GM18505 (cell line): ENCODE results near the gene DLX6.

ENCODE experiments used
- ATAC-seq: cut with Tn5 transposase; IDR thresholded peaks from one replicate; pipeline ENCODE4 v1.9.1; 2021; ENCODE audit not compliant: unreplicated experiment
- POLR2A ChIP-seq: IDR thresholded peaks from 4 replicates; pipeline ENCODE4 v1.6.1; 2011; ENCODE audit warnings: borderline replicate concordance; ENCODE audit not compliant: insufficient read depth, insufficient read length; ENCODE audit errors: extremely low read depth

DLX6 gene

DNA sequence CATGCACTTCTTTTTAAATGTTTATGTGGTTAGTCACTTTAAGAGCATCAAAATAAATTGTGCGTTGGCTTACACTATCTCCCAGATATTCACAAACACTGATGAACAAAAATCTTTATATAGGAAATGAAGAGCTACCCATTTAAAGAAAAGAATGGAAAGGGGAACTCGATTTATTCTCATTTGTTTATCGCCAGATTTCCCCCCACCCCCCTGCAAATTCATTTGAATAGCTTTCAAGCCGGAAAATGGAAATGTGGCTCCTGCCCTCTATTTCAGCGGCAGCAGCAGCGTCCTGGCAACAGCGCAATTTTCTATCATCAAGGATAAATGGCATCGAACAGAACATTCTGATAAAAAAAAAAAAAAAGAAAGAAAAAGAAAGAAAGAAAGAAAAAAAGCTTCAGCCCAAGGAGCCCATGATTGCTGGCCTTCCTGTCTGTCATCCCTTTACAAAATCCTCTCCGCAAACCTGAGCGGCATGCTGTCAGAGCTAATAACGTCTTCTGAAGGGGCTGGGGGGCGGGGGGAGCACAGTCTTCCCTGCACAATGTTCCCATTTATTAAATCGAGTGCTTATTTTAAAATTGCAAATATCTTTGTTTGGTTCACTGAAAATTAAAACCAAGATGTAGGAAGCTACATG lies 13.7 kb upstream of the DLX6 start:
- TF ChIP-seq POLR2A: no peak
- ATAC-seq: no peak

- no peak for ATAC-seq
- TF ChIP-seq POLR2A: no peak
Observed at GRCh38 chr7:96992192-96993005, 13.0 kb upstream of the DLX6 start.

DNA sequence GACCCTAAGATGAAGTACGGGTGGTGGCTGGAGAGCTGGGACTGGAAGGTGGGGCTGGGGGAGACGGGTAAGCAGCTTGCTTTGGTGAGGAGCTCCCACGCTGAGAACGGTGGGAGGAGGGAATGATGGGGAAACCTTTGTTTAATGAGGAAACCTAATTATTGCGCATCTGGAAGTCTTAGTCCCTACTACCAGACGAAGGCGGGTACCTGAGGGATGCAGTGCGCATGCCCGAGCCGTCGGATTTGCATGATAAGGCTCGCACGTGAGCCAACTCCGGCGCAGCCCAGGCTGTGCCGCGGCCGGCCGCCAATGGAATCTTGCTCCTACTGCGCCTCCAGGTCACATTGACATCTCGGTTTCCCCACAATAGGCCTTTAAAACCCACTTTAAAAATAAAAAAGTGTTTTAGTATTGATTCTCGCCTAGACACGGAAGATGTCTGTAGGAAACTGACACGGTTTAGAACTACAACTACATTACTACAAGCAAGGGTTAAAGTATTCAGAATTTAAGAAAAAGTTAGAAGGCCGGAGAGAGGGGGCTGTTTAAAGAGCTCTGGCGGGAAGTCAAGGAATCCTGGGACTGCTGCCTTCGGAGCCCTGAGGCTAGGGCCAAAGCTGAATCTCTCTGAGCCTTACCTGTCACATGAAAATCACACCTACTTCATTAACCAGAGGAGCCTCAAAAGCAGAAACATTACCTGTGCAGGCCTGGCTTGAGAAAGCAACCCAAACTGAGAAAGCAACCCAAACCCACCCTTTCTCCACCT lies 12.1 kb upstream of the DLX6 start:
- no peak for ATAC-seq
- no peak for TF ChIP-seq POLR2A

DNA sequence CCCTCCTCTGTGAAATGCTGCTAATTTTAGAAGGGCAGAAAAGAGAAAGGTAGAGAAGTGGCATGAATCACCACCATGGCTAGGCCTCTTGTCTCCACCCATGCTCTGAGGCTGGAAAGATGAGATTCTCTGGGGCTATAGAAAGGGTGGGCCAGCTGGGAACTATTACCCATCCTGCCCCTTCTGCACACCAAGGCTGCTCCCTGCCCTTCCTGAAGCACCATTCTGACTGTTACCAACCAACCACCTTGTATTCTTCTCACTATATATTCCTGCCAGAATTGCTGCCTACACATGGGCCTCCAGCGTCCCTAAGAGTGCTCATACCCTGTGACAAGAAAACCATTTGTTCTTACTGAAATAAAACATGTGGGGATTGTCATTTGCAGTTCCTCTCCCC lies 11.4 kb upstream of the DLX6 start:
- ATAC-seq: no peak
- TF ChIP-seq POLR2A: no peak

- no peak for ATAC-seq
- no peak for TF ChIP-seq POLR2A
Observed at GRCh38 chr7:96995406-96996110, 9.8 kb upstream of the DLX6 start.

DNA sequence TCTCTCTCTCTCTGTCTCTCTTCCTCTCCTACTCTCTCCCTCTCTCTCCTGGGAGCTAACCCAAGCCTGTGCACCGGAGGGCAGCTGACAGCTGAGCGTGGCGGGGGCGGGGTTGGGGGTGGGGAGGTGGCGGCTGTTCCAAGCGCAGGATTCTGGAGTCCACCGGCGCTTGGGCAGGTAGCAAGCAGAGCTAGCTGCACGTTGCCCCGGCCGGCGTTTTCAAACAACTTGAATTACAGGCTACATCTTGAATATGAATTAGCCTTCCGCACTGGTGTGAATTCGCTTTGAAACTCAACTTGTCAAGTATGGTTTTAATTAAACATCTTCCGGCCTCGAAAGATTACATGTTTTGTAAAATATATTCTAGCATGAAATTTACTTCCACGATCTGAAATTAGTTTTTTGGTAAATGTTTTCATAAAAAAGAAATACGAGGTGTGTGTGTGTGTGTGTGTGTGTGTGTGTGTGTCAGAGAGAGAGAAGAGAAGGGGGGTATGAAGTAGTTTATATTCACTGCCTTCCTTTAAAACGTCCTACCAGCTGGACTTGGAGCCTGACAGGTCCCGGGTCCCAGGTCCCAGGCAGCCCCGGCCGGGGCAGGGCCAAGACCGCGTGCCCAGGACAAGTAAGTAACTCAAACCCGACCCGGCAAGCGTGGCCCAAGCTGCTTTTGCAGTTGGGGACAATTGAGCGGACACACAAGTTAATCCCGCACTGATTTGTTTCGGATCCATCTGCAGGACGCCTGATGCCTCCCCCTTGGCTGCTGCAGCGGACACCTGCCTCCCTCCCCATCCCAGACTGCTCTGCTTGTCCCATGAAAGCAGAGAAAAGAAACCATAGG lies 9.0 kb upstream of the DLX6 start:
- ATAC-seq: no peak
- TF ChIP-seq POLR2A: no peak

DNA sequence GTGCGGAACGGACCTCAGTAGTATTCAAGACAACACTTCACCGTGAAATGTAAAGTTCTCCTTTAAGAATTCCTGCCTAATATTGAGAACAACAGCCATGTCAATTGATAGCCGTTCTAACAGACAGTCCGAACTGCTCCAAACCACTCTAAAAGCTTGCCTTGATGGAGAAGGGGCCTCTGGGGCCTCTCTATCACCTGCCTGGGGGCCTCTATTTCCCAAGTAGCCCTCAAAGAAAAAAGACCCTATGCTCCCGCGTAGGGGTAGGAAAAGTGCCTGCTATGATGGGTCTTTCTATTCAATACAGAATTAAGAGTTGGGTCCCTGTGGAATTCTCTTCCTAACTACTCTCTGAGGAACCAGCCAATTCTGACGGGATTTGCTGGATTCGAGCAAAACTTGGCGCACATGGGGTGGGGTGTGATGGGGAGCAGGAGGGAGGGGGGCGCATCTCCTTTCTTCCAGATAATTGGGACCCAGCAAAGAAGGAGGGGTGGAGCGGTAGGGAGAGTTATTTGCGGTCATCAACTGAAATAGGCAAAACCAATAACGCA lies 8.3 kb upstream of the DLX6 start:
- TF ChIP-seq POLR2A: no peak
- no peak for ATAC-seq

DNA sequence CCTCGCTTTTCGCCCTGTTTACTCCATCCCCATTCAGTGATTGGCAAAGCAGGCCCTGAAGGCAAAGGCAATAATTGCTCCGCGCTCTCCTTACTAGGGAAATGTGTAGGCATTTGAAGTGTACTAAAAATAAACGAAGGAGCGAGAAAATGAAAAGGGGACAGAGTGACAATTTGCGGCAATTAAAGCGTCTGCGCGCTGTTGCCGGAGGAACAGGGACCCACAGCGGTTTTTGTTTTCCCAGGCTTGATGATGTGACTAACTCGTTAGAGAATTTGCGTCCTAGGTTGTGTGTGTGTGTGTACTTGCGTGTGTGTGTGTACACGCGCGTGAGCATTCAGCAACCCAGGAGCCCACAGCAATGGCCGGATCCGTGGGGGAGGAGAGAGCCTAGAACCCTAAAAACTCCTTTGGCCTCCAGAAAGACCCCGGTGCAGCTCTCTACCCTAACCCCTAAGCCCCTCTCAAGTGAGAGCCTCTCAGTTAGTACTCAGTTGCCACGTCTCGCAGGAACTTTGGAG lies 7.8 kb upstream of the DLX6 start:
- no peak for ATAC-seq
- TF ChIP-seq POLR2A: no peak

DNA sequence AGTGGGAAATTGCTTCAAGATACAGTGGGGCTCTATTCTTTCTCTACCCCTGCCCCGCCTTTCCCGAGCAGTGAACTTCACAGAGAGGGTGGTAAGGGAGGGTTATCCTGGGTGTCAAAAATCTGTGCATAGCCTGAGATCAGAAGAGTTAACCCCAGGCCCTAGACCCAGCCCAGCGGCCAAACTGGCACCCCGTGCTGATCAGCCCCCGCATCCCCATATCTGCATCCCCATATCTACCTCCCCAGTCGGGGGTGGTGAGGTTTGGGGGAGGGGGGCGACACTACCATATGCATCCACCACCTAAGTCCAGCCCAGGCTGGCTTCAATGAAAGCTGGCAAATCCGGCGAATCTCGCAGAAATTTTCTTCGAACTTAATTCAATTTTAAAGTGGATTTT lies 7.0 kb upstream of the DLX6 start:
- ATAC-seq: no peak
- no peak for TF ChIP-seq POLR2A

GRCh38 chr7:96998744-96999143 lies 6.6 kb upstream of the DLX6 start:
- ATAC-seq: no peak
- TF ChIP-seq POLR2A: no peak

DNA sequence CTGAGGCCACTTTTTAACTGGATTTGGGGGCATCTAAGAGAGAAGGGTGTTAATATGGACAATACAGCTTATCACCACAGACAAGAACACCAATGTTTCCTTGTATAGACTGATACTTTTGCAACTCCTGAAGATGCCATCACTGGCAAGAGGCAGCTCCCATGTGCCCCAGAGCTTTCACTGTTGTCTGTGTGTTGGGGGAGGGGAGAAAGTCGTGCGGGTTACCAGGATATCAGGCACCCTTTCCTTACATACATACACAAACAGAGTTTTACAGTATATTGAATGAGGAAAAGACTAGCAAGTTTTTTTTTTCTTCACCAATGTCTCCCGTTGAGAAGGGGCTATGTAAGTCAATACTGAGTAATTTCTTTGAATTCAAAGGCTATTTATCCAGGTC lies 4.1 kb upstream of the DLX6 start:
- ATAC-seq: no peak
- TF ChIP-seq POLR2A: no peak
